Keratinocyte (primary cell): ENCODE data around the gene SMIM27. TPM values are rescaled to one million over a fixed set of nuclear protein-coding genes. Genes with fewer than 3 reads are reported as not detected.

Experiments
- DNase-seq: peaks from one replicate; pipeline ENCODE4 v3.0.0-alpha.2; 2011; ENCODE audit warnings: low read depth, missing footprints, low spot score
- FAIRE-seq: peaks from 2 replicates; lab custom pipeline; 2011; peaks lifted over from hg19 to GRCh38; lab: Jason Lieb, UNC
- H2AFZ ChIP-seq: 2 replicates; pipeline ENCODE4 v1.6.0; 2012; ENCODE audit warnings: low read length, control low read depth, inconsistent platforms; ENCODE audit not compliant: control insufficient read depth
- H3K27ac ChIP-seq: 2 replicates; pipeline ENCODE4 v1.5.1; 2011; ENCODE audit warnings: low read length; ENCODE audit not compliant: control insufficient read depth, insufficient read depth
- H3K27me3 ChIP-seq: 3 replicates; pipeline ENCODE4 v1.6.0; 2011; ENCODE audit warnings: low read length; ENCODE audit not compliant: control insufficient read depth, insufficient read depth; ENCODE audit errors: extremely low read depth
- H3K36me3 ChIP-seq, 2 experiments: 2 replicates in 1 of 2; 3 replicates in 1 of 2; pipeline ENCODE4 v1.5.1; 2011; ENCODE audit warnings: low read length in 2 of 2, mild to moderate bottlenecking in 1 of 2; ENCODE audit not compliant: control insufficient read depth in 2 of 2, insufficient read depth in 2 of 2; ENCODE audit errors: extremely low read depth in 1 of 2
- H3K4me1 ChIP-seq: 3 replicates; pipeline ENCODE4 v1.5.1; 2011; ENCODE audit warnings: low read length; ENCODE audit not compliant: control insufficient read depth, insufficient read depth; ENCODE audit errors: extremely low read depth
- H3K4me2 ChIP-seq: 3 replicates; pipeline ENCODE4 v1.6.0; 2011; ENCODE audit warnings: low read depth, low read length; ENCODE audit not compliant: control insufficient read depth, insufficient read depth; ENCODE audit errors: extremely low read depth
- H3K4me3 ChIP-seq, 3 experiments: fragments of 200-600 bp in 1 of 3; sonication (generic) in 1 of 3; 2 replicates in 2 of 3; 3 replicates in 1 of 3; pipeline ENCODE4 v1.5.1; 2011 to 2016; ENCODE audit warnings: low read length in 3 of 3, mild to moderate bottlenecking in 3 of 3, control low read depth in 2 of 3, inconsistent platforms in 1 of 3, low read depth in 1 of 3, mixed read lengths in 1 of 3, mixed run types in 1 of 3, moderate library complexity in 1 of 3; ENCODE audit not compliant: control insufficient read depth in 2 of 3, insufficient read depth in 2 of 3; ENCODE audit errors: extremely low read depth in 1 of 3
- H3K79me2 ChIP-seq: 2 replicates; pipeline ENCODE4 v1.6.0; 2012; ENCODE audit warnings: low read length; ENCODE audit not compliant: control insufficient read depth, insufficient read depth
- H3K9ac ChIP-seq: 3 replicates; pipeline ENCODE4 v1.6.0; 2011; ENCODE audit warnings: low read length; ENCODE audit not compliant: control insufficient read depth, insufficient read depth; ENCODE audit errors: extremely low read depth
- H3K9me1 ChIP-seq: 3 replicates; pipeline ENCODE4 v1.6.0; 2011; ENCODE audit warnings: low read length; ENCODE audit not compliant: control insufficient read depth, insufficient read depth; ENCODE audit errors: extremely low read depth
- H3K9me3 ChIP-seq: 2 replicates; pipeline ENCODE4 v1.5.1; 2012; ENCODE audit warnings: low read depth, low read length; ENCODE audit not compliant: control insufficient read depth
- H4K20me1 ChIP-seq: 3 replicates; pipeline ENCODE4 v1.6.0; 2011; ENCODE audit warnings: low read length; ENCODE audit not compliant: control insufficient read depth, insufficient read depth; ENCODE audit errors: extremely low read depth
- EZH2 ChIP-seq: IDR thresholded peaks from one replicate; pipeline ENCODE4 v1.6.1; 2012; ENCODE audit warnings: inconsistent platforms, mild to moderate bottlenecking, low read length, moderate library complexity
- dilution Hi-C: fragments of 300-500 bp; cut with MboI; formaldehyde crosslinking; loops from one replicate; pipeline ENCODE4 v1.7.0; 2020; ENCODE audit warnings: low sequenced_read_pairs; ENCODE audit not compliant: extremely low pct_ligation_motif_present
- polyA plus RNA-seq, 5 experiments: library from polyadenylated mRNA; depleted of rRNA in 3 of 5; stranded (reverse) in 3 of 5; stranded (forward) in 1 of 5; unstranded in 1 of 5; fragments of >200 nt; gene quantifications; 1 replicate in 1 of 5; 2 replicates in 3 of 5; 3 replicates in 1 of 5; pipeline versions ENCODE4 v1.2.1 to v1.2.3, GENCODE V29; 2011 to 2012; ENCODE audit warnings: missing spikeins in 2 of 5, low read depth in 1 of 5, low replicate concordance in 1 of 5
- TF ChIP-seq, protein P1 (sequence below), 3 experiments: IDR thresholded peaks in 1 of 3; conservative IDR thresholded peaks in 1 of 3; optimal IDR thresholded peaks in 1 of 3; 2 replicates in 2 of 3; 3 replicates in 1 of 3; pipeline versions ENCODE3 to v1.5.1; 2011; ENCODE audit warnings: low read length in 3 of 3, mild to moderate bottlenecking in 3 of 3, moderate library complexity in 2 of 3, control low read depth in 1 of 3, inconsistent platforms in 1 of 3; ENCODE audit not compliant: insufficient read depth in 2 of 3; ENCODE audit errors: extremely low read depth in 1 of 3

The SMIM27 gene
- polyA plus RNA-seq, 1 donor (not counting 4 experiments of a cell fraction or from before 2014, with no cell fraction given) = 13.0 TPM

DNA sequence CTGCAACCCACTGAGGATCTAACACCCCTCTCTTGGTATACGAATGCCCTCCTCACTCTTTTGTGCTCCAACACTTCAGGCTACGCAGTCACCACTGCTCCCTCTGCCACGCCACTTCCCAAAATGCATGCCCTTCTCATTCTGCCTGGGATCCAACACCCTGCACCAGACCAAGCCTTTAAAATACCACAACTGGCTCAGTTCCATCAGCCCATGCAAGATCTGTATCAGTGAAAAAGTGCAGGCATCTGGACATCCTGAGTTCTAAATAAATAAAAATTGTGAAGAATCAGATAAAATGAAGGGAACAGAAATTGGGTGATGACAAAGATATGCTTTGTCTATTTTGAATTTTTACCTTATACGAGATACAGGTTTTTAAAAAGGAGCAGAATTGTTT lies 18.1 kb downstream of the SMIM27 start:
- TF ChIP-seq EZH2 = no peak
- TF ChIP-seq, protein P1, sequence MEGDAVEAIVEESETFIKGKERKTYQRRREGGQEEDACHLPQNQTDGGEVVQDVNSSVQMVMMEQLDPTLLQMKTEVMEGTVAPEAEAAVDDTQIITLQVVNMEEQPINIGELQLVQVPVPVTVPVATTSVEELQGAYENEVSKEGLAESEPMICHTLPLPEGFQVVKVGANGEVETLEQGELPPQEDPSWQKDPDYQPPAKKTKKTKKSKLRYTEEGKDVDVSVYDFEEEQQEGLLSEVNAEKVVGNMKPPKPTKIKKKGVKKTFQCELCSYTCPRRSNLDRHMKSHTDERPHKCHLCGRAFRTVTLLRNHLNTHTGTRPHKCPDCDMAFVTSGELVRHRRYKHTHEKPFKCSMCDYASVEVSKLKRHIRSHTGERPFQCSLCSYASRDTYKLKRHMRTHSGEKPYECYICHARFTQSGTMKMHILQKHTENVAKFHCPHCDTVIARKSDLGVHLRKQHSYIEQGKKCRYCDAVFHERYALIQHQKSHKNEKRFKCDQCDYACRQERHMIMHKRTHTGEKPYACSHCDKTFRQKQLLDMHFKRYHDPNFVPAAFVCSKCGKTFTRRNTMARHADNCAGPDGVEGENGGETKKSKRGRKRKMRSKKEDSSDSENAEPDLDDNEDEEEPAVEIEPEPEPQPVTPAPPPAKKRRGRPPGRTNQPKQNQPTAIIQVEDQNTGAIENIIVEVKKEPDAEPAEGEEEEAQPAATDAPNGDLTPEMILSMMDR (optimal IDR thresholded peaks at IDR 0.05 in 1 of 3, IDR thresholded peaks at IDR 0.05 in 1 of 3, conservative IDR thresholded peaks at IDR 0.05 in 1 of 3; ENCODE audit: extremely low read depth in 1 of 3, insufficient read depth in 2 of 3, low read length in 3 of 3) = no peak
- Histone ChIP-seq H3K4me3 (no peak overlapping the region), H3K9me3 (no peaks in the 10 kb centered on the region), H3K27me3 (no peaks in the 10 kb centered on the region), H3K27ac (no peak overlapping the region), H3K9ac (no peak overlapping the region), H3K79me2 (peaks cover 48% of the 10 kb centered on the region), H3K36me3 (peaks cover 4 to 8% of the 10 kb centered on the region in 2 experiments), H3K9me1 (no peaks in the 10 kb centered on the region), H3K4me2 (no peak overlapping the region), H2AFZ (no peak overlapping the region), H3K4me1 (peaks cover 13% of the 10 kb centered on the region), H4K20me1 (no peaks in the 10 kb centered on the region)
- no peak for FAIRE-seq
- DNase-seq = no peak
- dilution Hi-C loops = loop anchor here (25.0 kb wide), 1 partner anchor 133 kb away; no protein-coding TSS in a partner anchor

DNA sequence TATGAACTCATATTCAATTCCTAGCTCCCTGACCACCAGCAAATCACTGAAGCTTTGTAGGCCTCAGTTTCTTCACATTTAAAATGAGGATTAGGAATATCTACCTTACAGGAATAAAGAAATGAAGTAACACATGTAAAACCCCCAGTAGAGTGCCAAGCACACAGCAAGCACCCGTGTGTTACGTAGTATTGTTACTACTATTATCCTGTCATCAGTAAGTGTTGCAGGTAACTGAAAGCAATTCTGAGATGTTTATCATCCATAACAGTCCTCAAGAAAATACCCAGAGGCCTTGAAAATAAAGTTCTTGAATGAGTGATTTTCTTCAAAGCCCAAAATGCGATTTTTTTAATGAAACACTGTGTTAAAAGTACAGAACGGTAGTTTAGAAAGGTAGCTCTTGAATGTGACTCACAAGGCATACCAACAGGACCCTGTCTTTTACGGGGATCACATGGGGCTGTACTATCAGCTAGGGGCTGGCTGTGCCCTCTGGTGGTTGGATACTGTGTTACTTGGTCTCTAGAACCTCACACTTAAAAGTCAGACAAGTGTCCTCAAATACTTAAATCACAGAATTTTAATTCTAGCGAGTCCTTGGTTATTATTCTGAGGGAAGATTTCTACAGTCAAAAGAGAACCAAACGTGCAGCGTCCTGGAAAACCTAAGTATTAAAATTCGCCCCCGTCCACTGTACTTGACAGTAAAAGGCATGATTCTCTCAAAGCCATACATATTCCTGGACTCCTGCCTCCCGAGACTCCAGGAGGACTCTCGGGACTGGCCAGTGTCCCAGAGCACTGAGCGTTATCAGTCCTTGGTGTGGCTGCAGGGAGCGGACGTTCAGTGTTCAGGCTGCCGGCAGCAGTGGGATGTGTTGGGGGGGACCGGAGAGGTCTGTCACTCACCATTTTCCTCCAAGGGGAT lies 20.1 kb downstream of the SMIM27 start:
- Histone ChIP-seq H3K36me3 (peaks cover 2 to 3% of the 10 kb centered on the region in 2 experiments), H3K9me1 (no peaks in the 10 kb centered on the region), H3K27me3 (no peaks in the 10 kb centered on the region), H3K4me2 (peak overlapping the region; percentile 98), H3K4me1 (peaks cover 13% of the 10 kb centered on the region), H3K27ac (peak overlapping the region; percentile 83), H3K4me3 (peak overlapping the region; percentile 91 to 97 (median 97)), H4K20me1 (no peaks in the 10 kb centered on the region), H3K9me3 (no peaks in the 10 kb centered on the region), H3K9ac (peak overlapping the region; percentile 90), H3K79me2 (peaks cover 38% of the 10 kb centered on the region), H2AFZ (peak overlapping the region; percentile 99)
- no peak for DNase-seq
- TF ChIP-seq, protein P1 (optimal IDR thresholded peaks at IDR 0.05 in 1 of 3, IDR thresholded peaks at IDR 0.05 in 1 of 3, conservative IDR thresholded peaks at IDR 0.05 in 1 of 3; ENCODE audit: extremely low read depth in 1 of 3, insufficient read depth in 2 of 3, low read length in 3 of 3) = peak; percentile 73 to 84 (median 74)
- TF ChIP-seq EZH2 = no peak
- peak; percentile 83 for FAIRE-seq
- dilution Hi-C loops = loop anchor here (25.0 kb wide), 1 partner anchor 135 kb away; no protein-coding TSS in a partner anchor
